GM18520 (cell line): ENCODE results near the gene CDC42BPA.

Experiments used
- ATAC-seq: cut with Tn5 transposase; IDR thresholded peaks from one replicate; pipeline ENCODE4 v1.9.1; 2021; ENCODE audit not compliant: unreplicated experiment

Gene CDC42BPA

DNA sequence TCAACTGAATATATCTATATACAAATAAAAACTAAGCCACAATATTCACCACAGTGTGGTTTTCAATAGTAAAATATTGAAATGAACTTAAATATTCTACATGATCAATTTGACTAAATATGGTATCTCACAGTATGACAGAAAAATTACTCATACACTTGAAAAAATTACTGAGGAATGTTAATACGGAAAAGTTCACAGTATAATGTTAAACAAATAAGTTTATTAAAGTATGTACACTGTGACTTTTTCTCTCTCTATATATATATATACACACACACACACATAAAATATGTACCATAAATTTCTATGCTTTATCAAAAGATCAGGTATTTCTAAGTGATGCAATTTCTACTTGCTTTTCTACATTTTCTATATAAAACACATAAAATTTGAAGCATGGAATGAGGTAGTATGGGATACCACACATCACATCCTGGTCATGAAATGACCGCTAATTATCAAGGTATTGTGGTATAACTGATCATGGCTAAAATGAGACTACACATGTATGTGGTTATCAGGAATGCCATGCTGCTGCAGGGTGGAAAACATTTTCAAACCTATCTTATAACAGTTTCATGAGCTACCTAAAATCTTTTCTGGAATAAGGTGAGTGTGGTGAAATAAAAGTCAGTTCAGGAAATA, 102.3 kb downstream of the CDC42BPA start:
- no peak for ATAC-seq

DNA sequence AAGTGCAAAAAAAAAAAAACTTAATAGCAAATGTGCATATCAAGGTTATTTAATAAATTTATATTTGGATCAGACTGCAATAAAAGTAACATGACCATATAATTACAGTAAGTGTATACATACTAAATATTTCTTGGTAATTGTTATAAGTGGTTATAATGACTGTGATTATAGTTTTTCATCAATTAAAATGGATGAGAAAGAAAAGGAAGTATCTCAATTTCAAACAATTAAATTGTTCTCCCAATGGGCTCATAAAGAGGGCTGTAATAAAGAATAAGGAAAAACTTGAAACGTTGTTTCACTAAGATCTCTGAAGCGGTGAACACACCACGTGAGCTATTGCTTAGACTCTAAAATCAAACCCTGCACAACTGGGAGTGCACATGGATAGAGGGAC, 104.1 kb downstream of the CDC42BPA start:
- ATAC-seq = no peak

DNA sequence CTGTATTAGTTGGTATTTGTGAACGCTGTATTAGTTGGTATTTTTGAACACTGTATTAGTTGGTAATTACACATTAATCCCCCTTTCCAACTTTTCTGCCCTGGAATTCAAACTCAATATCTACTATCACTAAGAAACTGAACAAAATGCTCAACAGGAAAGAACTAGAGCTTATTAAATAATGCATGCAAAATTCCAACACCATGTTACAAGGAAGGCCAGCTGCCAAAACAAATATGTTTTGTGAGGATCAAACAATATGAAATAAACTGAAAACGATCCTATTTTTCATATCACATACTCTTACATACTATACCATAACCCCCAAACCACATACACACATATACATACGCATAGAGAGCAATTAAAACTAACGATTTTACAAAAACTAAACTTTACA, 104.9 kb downstream of the CDC42BPA start:
- ATAC-seq = no peak

DNA sequence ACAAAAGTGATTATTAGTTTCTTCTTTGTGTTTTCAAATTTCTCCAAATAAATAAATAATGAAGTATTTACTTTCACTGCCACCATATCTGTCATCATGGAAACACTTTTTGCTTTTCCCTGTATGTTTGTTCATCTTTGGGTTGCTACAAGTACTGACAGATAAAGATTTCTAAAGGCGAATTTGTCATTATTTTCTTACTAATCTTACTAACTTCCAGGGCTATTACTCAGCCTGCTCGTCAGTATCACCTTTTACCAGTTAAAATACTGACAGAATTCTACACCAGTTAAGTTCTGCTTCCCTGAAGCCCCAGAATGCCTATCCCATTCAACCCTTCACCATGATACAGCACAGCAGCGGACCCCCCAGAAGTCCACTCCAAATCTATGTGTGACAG, 106.1 kb downstream of the CDC42BPA start:
- ATAC-seq = no peak

DNA sequence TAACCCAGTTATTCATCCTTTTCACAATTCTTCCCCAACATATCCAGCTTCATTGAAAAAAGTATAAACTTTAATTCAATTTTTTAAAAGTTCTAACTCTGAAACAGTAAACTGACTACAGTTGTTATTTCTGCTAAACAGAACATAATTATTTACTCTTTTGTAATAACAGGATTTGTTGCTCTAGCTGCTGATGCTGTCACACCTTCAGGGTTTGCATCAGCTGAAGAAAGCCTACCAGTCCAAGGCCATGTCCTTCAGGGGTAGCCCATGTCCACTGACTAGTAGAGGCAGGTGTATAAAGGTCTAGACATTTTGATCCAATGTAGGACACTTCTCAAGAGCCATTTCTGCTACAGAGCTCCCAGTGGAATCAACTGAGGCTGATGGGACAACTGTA, 107.7 kb downstream of the CDC42BPA start:
- no peak for ATAC-seq

DNA sequence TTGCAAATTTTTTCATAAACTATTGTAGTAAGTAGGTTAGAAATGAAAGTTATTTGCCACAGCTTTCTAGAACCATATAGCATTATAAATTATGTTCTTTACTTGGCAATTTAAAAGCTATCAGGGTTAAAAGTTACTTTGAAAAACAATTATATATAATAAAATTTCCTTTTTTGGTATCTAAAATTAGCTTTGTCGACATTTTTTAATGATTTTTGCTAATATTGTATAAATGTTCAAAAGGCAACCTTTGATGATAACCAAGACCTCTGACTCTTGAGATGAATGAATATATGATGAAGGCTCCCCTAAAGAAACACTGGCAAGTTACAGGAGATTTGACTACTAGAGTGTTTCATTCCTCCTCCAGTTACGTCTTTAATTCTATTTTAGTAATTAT, 121.2 kb downstream of the CDC42BPA start:
- no peak for ATAC-seq

DNA sequence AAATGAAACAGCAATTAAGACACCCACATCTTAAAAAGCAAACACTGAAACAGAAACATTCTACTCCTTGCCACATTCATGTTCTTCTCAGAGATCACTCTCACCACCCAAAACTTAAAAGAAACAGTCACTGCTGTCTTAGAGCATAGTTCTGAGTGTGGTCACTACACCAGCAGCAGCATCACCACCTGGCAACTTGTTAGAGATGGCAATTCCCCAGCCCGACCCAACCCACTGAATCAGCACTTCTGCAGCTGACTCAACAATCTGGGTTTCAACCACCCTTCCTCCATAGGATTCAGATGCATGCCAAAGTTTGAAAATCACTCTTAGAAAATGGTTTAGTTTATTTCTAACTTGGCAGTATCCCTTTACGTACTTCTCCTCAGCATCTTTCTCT, 126.1 kb downstream of the CDC42BPA start:
- ATAC-seq = peak; percentile 60

DNA sequence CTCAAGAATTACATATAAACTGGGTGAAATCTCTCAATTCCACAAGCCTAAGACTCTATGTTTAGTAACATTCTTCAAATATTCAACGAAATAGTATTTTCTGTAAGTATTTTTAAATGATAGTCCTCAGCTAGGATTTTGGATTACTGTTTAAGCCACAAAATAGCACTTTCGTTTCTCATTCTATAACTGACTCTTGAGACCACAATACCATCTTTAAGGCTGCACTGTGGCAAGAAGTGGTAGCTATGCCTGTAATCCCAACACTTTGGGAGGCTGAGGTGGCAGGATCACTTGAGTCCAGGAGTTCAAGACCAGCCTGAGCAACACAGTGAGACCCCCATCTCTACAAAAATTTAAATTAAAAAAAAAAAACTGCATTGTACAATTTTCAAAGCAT, 126.7 kb downstream of the CDC42BPA start:
- ATAC-seq = no peak

DNA sequence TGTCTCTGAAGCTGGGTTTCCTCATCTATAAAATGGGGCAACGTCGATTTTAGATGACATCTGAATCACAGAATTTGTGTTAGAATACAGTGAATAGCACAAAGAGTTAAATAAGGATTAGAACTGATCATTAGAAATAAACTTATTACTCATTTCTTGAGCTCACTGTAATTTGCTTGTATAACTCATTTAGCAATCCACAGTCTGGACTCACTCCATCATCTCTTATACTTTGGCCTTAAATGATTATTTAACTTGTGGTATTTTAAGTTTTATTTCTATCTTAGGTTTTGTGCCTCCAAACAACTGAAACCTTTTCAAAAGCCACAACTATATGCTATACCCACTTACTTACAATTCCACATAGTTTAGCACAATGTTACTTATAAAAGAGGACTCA, 128.0 kb downstream of the CDC42BPA start:
- ATAC-seq = no peak

DNA sequence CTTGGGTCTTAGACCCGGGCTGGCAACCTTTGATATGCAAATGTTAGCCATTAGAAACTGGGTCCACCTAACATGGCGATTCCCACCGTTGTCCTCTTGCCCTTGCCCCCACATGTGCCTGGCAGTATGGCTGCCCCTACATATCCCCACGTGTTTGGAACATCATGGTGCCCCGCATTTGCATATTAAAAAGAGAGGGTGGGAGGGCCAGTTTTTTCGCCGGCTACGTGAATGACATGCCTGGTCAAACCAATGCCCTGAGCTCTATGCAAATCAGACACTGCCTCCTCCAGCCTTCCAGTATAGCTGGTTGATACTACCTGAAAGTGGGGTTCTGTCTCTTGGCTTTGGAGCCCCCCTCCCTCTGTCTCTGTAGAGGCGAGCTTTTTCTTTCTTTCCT, 133.0 kb downstream of the CDC42BPA start:
- no peak for ATAC-seq

DNA sequence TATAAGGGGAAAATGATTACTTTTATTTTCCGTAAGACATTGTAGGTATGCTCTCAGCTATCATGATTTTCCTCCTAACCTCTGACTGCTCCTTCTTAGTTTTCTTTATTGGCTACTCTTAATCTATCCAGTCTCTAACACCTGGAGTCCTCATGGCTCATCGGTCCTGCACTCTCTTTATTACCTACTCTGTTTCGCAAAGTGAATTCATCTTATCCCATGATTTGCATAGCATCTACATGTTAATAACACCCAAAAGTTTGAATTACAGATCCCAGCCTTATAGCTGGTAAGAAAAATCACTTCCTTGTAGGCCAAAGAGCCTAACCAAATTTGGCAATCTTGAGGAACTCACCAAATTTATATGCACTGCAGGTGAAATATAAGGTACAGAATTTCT, 136.3 kb downstream of the CDC42BPA start:
- no peak for ATAC-seq

DNA sequence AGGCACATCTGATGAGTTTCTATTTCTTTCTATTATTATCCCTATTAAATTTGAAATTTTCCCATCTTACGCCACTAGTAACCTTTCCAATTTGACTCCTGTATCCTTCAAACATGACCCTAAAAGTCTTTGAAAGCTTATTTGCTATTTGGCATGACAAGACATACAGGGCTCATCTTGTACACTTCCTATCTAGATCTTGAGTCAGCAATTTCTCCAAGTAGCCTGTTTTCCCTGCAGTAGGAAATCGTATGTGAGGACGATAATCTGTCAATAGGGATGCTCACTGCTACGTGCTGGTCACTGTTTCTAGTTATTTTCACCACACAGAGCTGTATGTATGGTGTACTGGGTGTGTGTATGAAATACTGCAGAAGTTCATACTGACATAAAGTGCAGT, 142.7 kb downstream of the CDC42BPA start:
- ATAC-seq = no peak

DNA sequence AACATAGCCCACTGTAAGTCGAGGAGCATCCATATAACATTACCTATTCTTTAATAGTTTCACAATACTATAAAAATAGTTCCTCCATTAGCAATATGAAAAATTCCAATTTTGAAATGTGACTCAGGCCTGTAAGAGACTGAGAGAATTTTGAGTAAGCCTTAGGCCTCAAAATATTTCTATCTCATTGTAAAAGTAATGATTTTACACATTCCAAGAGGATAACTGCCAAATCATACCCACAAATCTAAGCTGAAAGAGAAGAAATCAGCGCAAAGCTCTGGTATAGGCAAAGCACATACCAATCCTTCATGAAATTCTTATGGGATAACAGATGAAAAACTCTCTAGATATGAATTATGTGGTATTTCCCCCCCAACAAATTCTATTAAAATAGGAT, 144.1 kb downstream of the CDC42BPA start:
- no peak for ATAC-seq

DNA sequence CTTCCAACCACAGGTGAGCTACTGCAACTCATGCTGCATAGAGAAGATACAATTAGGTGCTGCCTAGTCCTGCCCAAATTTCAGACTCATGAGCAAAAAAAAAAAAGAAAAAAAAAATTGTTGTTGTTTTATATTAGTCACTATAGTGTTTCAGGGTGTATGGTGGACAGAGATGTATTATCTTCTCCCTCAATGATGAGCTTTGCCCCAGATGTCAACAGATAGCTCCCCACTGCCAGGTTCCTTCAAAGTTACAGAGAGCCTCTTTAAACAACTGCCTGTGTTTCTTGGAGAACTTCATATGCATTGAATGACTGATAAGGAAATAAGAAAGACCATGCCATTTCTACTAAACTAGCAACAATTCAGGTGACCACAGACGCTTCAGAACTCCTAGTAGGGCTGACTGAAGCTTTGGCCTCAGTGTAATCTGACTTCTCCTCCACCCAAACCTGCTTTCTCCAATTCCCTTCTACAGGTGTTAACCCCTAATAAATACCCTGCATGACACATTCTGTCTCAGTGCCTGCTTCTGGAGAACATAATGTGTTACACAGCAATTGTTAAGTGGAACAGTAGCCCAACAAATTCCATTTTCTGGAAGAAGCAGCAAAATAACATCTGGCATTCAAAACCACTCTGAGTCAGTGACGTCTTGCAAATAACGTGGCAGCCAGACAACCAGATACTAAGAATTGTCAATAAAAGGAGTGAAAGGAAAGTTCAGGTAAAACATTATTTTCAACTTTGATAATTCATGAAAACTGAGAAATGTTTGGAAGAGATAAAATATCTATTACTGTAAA, 147.7 kb downstream of the CDC42BPA start:
- ATAC-seq = no peak

DNA sequence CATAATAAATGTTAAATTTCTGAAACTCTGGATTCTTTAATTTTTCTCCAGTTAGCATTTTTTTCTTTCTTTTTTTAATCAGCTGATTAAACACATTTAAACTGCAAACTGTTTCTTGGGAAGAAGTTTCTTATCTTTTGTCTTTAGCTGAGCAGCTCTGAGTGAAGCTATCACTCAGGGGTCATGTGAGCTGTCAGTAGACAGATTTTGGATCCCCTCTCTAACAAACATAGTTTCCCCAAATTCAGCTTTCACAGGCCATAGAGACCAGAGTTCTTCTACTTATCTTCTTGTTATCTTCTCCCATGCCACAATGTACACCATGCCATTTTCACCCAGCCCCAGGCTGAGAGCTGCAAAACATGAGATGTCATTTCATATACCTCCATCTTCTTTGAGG, 148.9 kb downstream of the CDC42BPA start:
- no peak for ATAC-seq

DNA sequence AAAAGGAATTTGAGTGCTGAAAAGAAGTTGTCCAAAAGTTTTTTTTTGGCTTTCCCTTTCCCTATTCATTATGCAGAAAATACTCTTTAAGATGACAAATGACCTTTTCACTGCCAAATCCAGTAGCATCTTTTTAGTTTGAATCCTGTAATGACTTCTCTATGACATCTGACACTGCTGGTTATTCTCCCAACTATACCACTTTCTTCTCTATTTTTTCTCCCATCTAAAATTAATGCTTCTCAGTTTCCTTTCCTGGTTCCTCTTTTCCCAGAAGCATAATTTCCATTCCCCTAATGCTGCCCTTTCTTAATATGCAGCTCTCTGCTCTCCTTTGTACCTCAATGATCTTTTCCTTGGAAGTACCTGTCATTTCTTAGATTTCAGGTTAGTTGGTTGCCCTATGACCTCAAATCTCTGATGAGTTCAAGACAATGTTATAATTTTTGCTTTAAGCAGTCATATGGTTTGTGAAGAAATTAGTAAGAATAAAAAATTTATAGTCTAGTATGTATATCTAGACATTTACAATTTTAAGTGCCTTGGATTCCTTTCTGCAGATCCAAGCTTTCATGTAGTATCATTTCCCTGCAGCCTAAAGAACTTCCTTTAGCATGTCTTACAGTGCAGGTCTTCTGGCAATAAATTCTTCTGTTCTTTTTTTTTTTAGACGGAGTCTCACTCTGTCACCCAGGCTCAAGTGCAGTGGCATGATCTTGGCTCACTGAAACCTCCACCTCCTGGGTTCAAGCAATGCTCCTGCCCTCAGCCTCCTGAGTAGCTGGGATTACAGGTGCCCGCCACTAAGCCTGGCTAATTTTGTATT, 150.8 kb downstream of the CDC42BPA start:
- no peak for ATAC-seq

DNA sequence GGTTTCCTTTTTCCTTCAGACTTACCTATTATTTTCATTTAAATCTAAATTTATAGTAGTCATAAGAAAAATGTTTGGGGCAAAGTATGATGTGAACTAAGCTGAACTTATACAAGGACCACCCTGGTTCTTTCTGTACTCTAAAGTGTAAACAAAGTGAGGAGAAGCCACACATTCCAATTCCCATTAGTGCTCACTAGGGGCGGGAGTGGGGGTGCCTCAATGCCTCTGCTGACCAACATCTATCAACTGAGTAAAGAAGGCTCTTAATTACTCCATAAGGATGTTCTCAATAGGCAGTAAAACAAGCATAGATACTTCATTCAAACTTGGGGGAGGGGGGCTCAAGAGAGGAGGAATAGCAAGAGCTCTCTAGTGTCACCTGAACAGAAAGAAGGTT, 151.7 kb downstream of the CDC42BPA start:
- ATAC-seq = no peak

DNA sequence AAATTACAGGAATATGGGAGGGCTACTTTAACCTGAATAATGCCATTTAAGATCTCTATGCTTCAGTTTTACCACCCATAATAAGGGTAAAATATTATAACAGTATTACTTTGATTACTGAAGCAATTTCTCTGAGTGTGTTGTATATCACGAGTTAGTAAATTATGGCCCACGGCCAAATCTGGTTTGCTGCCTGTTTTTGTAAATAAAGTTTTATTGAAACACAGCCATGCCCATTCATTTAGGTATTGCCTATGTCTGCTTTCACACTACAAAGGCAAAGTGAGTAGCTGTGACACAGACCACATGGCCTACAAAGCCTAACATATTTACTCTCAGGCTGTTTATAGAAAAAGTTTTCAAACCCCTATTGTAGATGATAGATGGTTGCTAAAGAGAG, 156.8 kb downstream of the CDC42BPA start:
- ATAC-seq = no peak

DNA sequence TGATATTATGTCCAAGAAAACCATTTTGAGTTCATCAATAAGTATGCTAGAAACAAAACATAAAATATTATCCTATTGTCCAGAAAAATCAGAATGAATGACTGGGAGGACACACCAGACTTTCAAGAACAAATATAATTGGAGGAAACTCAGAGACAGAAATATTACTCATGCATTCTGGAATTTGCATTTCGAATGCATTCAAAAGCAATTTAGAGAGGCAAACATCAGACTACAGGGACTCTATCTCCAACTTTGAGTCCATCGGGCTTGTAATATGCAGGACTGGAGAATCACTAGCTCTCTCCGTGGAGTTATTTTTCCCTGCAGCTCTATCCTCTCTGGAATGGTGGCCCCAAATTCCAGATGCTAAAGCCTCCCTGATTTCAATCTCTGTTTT, 161.8 kb downstream of the CDC42BPA start:
- no peak for ATAC-seq

DNA sequence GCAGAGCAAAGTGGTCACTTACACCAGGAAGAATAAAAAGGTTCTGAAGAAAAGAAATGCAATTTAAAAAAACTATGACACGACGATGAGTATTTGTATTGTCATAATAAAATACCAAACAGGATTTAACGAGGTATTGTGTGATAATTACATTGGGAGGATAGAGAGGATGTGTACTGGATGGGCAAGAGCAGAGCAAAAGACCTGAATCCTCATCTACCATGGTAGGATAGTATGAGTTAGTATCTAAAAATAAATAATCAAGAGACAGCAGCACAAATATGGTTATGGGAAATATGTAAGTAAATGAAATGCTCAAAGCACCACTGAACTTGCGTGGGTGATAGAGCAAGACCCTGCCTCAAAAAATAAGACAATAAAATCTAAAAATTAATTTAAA, 162.6 kb downstream of the CDC42BPA start:
- no peak for ATAC-seq

DNA sequence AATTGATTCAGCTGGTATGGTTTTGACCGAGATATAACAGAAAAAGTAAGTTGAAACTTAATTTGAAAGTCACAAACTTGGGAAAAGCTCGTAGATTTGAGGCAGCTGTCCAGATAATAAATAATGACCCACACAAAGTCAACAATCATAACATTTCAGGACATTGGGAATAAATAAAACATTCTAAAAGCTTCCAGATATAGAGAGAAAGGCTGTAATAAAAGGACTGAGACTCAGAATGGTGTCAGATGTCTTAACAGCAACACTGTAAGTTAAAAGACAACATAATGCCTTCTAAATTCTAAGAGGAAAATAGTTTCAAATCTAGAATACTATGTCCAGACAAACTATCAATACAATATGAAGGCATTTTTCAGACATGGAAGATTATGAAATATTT, 163.3 kb downstream of the CDC42BPA start:
- no peak for ATAC-seq

DNA sequence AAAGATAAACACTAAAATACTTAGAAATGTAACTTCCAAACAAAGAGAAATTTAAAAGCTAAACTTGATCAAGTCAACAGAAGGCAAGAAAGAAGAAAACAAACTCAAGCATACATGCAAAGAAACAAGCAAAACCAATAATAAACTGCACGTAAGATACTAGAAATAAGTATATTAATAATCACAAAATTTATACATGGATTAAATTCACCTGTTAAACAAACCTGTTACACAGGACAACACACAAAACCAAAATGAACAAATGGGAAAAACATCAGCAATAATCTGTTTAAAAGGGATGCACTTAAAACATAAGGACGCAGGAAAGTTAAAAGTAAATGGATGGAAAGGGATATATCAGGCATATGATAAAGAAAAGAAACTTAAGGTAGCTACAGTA, 165.8 kb downstream of the CDC42BPA start:
- no peak for ATAC-seq
